Cardiac septum (tissue), 1 donor: ENCODE data around the gene DENND6A. TPM values are rescaled to one million over a fixed set of nuclear protein-coding genes. Genes with fewer than 3 reads are reported as not detected.
"Not testable (repeated sequence)": the region's sequence is repeated elsewhere in the genome, so short reads cannot be mapped to it uniquely, and the experiment has no call there.

Experiments used
- DNase-seq: peaks from one replicate; pipeline ENCODE4 v3.0.0-alpha.2; 2020; ENCODE audit warnings: low spot score
- intact Hi-C: fragments of 100-400 bp; cut with DNase I; formaldehyde crosslinking; loops from one replicate; pipeline ENCODE4 v1.14.0; 2022
- long read RNA-seq: library from polyadenylated mRNA; unstranded; transcript quantifications from one replicate; pipeline ENCODE4 v2.0.0, GENCODE V29; 2021
- total RNA-seq: library from RNA; stranded (reverse); fragmentation: NEBNext Ultra II Directional; extraction: Animal tissue kit (Norgen Biotek cat#: 25700); gene quantifications from one replicate; pipeline ENCODE4 v1.2.1, GENCODE V29; 2021
- donor health status: DM: no; HTN: no; CAD: no.

Gene DENND6A, protein sequence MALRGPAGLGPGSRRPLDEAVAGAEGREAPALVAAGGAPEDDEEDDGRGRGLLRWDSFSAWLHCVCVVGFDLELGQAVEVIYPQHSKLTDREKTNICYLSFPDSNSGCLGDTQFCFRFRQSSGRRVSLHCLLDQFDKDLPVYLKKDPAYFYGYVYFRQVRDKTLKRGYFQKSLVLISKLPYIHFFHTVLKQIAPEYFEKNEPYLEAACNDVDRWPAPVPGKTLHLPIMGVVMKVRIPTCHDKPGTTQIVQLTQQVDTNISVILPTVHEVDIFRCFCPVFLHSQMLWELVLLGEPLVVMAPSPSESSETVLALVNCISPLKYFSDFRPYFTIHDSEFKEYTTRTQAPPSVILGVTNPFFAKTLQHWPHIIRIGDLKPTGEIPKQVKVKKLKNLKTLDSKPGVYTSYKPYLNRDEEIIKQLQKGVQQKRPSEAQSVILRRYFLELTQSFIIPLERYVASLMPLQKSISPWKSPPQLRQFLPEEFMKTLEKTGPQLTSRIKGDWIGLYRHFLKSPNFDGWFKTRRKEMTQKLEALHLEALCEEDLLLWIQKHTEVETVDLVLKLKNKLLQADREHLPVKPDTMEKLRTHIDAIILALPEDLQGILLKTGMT
- 22.1 TPM for total RNA-seq
- long read RNA-seq, partial matches to known transcripts, result 2 of 8 reads
- long read RNA-seq, other reads (novel, unspliced or antisense), result 6 of 8 reads

DNA sequence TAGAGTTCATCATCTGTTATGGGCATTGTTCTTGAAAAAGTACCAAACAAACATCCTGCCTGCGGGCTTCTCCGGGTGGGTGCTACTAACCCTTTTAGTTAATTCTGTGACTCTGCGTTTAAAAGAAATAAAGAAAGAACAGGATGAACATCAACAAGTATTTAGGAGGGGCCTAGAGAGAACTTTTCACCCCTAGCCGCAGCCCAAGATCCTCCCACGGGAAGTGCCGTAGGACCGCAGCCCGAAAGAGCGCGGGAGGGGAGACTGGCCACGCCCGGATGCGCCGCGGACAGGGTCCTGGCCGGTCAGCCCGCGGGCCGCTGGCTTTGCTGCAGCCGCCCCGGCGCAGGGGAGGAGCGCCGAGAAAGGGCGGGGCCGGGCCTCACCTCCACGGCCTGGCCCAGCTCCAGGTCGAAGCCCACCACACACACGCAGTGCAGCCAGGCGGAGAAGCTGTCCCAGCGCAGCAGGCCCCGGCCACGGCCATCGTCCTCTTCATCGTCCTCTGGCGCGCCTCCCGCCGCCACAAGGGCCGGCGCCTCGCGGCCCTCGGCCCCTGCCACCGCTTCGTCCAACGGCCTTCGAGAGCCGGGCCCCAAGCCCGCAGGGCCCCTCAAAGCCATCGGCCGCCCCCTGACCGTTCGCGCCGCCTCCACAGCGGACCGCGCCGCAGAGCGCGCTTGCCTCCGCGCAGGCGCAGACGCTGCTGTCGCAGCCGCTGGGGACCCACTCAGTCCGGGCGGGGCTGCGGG, at the start of gene DENND6A:
Gene DENND6A (minus strand): TSS at position 682 of the 752 bp plus-strand sequence. CDS start 59 bp downstream, at position 623.
- intact Hi-C loops, result loop anchor here (1.0 to 5.0 kb wide), 3 partner anchors 64 to 135 kb away; partner anchors contain the start of genes ARF4, PDE12 and SLMAP
- DNase-seq, result peak; percentile 98

DNA sequence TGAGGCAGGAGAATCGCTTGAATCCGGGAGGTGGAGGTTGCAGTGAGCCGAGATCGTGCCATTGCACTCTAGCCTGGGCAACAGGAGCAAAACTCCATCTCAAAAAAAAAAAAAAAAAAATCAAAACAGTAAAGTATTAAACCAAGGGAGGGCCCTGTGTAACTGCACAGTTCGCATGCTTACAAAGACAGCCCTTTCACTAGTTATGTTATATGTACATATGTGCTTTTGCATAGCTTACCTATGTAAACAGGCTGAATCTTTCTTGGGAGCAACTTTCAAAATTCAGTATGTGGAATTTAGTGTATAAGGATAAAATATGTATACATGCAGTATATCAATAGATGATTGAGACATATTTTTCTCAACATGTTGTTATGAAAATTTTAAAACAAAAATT, 47.1 kb upstream of the DENND6A start:
- no peak for DNase-seq
- intact Hi-C loops, result no loop called here

DNA sequence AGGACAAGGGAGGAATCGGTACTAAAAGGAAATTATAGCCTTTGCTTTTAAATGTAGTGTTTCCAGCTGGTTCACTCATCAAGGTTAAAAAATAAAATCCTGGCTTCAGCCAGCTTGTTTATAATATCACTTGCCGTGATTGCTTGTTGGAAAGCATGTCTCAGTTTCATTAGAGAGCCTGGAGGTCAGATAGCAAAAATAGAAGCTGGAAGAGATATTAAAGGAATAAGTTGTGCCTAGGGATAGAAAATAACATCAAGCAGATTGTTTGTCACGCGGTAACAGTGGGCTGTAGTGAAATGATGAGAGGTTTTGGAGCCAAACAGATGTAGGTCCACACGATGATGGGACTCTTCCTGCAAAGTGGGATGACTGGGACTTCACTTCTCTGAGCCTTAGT, 45.5 kb upstream of the DENND6A start:
- DNase-seq, result no peak
- intact Hi-C loops, result no loop called here

DNA sequence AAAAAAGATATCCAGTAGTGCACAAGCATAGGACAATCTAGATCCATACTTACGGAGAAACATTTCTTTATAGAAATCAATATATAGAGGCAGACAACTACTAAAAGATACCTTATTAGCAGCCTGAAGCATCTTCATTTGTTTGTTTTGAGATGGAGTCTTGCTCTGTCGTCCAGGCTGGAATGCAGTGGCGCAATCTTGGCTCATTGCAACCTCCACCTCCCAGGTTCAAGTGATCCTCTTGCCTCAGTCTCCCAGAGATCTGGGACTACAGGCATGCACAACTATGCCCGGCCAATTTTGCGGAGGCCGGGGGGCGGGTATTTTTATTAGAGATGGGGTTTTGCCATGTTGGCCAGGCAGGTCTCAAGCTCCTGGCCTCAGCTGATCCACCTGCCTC, 45.0 kb upstream of the DENND6A start:
- DNase-seq, result no peak
- intact Hi-C loops, result no loop called here

DNA sequence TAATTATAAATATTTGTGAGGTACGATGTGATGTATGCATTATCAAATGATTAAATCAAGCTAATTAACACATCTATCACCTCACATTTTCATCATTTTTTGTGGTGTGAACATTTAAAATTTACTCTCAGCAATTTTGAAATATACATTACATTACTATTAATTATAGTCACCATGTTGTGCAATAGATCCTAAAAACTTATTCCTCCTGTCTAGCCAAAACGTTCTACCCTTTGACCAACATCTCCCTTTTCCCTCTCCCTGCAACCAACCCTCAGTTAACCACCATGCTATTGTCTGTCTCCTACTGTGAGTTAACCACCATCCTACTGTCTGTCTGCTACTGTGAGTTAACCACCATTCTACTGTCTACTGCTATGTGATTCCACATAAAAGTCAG, 42.5 kb upstream of the DENND6A start:
- DNase-seq, result no peak
- intact Hi-C loops, result no loop called here

DNA sequence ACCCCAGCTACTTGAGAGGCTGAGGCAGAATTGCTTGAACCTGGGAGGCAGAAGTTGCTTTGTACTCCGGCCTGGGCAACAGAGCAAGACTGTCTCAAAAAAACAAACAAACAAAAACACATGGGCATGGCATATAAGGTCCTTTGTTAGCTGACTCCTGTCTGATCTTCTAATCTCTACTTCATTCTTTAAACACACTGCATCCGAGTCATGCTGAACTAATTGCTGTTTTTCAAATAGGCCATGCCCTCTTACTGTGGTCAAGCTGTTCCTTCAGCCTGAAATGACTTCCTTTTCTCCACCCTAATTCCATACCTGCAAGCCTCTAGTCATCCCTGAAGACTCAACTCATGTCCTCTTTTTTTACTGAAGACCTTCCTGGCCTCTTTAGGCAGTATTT, 40.9 kb upstream of the DENND6A start:
- no peak for DNase-seq
- intact Hi-C loops, result no loop called here

DNA sequence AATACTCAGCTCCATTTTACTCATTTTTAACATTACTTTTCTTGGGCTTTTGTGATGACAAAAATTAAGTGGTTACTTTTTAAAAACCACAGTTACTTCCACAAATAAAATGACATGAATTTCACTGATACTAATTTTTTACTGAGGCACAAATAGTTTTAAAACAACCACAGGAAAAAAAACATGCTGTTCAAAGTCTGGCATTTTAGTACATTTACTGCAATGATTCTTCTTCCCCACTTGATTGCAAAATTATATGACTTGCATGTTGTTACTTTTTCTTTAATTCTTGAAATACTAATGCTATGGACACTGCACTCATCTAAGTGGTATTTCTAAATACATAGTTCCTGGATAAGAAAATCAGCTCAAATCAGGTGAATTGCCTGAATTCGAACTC, 38.4 kb upstream of the DENND6A start:
- intact Hi-C loops, result no loop called here
- no peak for DNase-seq

DNA sequence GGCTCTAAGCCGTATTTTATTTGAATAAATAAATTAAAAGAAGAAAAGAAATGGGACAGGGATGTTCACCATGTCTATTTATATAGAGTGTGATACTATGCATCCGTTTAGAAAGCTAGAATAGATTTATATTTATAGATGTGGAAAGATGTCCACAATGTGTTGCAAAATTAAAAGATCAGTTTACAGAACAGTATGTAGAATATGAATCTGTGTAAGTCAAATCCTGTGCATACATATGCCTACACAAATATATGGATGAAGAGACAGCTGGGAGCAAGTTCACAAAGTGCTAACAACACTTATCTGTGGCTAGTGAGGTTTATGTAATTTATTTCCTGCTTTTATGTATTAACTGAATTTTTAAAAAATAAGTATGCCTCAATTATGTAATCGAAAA, 37.8 kb upstream of the DENND6A start:
- intact Hi-C loops, result no loop called here
- DNase-seq, result no peak

DNA sequence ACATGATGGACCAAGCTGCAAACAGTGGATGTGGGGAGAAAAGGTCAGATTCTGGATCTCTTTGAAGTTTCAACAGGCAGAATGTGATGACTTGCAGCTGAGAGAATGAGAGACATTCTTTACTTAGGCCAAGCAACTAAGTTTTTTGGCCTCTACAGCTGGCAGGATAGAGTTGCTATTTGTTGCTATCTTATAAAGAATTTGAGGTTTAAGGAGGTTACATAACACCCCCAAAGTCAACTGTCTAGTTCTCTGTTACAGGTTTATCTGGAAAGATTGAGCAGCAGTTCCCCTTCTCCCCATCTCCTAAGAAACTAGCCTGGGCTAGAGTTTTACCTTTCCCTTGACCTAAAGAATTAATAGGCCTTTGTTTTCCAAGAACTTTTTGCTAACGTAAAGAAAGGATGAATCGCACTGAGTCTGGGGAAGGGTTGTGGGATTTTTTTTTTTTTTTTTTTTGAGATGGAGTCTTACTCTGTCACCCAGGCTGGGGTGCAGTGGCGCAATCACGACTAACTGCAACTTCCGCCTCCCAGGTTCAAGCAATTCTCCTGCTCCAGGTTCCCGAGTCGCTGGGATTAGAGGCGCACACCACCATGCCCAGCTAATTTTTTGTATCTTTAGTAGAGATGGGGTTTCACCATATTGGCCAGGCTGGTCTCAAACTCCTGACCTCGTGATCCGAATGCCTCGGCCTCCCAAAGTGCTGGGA, 36.6 kb upstream of the DENND6A start:
- intact Hi-C loops, result no loop called here
- DNase-seq, result no peak

DNA sequence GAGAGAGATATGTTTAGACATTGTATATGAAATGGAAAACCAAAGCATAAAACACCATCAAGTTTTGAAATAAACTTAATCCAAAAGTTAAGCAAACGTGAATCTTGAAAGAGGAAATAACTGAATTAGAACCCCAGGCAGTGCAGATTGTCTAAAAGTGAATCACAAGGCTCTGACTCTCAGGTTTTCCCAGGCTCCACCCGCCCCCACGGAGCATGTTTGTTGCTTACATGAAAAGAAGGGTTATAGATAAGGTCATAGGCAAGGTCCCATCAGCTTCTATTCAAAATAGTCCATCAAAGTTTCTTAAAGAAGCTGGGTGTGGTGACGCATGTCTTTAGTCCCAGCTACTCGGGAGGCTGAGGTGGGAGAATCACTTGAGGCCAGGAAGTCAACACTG, 34.2 kb upstream of the DENND6A start:
- intact Hi-C loops, result no loop called here
- DNase-seq, result no peak

DNA sequence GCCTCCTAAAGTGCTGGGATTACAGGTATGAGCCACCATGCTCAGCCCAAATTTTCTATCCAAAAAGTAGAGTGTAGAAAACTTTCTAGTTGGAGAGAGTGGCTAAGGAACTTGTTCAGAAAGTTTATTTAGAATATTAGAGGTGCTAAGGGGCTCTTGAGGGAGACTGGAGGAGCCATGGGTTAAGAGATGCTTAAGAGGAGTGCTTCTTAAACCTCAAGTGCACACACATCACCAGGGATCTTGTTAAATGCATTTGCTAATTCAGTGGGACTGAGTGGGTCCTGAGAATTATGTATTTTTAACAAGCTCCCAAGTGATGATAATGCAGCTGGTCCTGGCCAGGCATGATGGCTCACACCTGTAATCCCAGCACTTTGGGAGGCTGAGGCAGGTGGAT, 33.5 kb upstream of the DENND6A start:
- intact Hi-C loops, result no loop called here
- no peak for DNase-seq

DNA sequence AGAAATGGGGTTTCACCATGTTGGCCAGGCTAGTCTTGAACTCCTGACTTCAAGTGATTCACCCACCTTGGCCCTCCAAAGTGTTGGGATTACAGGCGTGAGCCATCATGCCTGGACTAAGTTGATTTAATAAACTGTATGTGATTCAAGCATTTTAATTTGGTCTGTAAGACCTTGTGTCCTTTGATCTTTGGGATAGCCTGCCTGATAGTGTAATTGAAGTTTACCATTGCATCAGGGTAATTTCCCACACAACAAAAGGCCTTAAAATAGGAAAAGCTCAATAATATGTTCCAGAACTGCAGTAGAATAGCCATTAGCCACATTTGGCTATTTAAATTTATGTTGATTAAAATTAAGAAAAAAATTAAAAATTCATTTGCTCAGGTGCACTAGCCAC, 25.2 kb upstream of the DENND6A start:
- DNase-seq, result no peak
- intact Hi-C loops, result no loop called here

DNA sequence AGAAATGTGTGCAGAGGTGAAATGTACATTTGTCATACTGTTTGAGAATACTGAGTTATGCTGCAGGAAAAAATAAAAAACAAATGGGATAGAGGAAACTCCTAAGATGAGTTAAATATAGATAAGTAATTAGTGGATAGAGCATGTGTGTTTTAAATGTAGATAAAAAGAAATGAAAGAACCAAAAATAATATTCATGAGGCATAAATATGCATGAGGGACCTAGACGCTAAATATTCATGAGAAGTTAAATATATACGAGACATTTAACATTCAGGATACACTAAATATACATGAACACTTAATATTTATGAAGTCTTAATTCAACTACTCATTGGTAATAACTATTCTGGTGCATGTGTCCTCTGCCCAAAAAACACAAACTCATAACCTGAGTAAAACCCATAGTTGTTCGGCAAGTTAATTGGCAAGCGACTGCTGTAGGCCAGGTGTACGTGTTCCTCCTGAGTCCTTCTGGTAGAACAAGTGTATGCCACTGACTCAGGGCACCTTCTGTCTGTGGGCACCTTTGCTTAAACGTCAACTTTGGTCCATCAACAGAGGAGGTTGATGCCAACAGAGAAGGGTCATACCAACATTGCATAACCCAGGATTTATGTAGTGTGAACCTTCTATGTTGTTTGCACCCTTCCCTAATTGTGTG, 24.5 kb upstream of the DENND6A start:
- DNase-seq, result no peak
- intact Hi-C loops, result no loop called here

DNA sequence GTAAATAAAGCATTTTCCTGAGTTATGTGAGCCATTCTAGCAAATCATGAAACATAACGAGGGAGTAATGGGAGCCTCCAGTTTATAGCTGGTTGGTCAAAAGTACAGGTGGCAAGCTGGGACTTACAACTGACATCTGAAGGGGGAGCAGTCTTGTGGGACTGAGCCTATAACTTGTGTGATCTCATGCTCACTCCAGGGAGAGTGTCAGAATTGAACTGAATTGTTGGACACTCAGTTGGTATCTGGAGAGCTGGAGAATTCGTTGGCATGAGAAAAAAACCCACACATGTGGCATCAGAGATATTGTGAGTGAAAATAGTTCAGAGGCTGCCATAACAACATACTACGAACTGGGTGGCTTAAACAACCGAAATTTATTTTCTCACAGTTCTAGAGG, 22.8 kb upstream of the DENND6A start:
- intact Hi-C loops, result no loop called here
- no peak for DNase-seq

DNA sequence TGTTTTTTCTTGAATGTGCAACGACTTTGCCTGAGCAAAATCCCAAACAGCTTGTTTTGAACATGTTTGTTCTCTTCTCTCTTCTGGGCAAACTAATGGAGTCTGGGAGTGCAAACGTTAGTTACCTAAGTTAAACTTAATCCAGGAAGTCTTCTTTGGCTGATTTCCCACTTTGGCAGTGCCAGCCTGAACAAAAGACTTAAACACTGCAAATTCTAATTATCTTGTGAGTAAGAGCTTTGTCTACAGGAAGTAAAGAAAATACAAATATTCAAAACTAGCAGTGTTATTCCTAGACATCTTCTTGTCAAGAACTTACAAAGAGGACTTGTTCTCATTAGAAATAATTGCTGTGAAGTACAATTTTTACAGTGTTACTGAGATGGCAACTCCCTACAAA, 16.7 kb upstream of the DENND6A start:
- intact Hi-C loops, result no loop called here
- DNase-seq, result no peak

DNA sequence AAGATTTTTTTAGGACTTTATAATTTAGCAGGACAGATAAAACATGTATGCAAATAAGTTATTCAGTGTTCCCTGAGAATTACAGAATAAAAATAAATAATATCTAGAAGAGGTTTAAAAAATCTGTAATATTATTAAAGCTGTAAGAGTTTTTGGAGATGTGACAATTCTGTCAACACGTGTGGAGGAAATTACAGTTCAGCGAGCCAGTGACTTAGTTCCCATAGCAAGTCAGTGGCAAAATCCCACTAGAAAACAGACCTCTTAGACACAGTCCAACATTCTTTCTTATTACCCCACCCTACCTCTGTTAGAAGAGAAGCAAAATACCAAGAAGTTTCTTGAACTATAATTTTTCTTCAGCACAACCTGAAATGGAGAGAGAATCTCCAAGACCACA, 16.2 kb upstream of the DENND6A start:
- intact Hi-C loops, result no loop called here
- DNase-seq, result no peak

DNA sequence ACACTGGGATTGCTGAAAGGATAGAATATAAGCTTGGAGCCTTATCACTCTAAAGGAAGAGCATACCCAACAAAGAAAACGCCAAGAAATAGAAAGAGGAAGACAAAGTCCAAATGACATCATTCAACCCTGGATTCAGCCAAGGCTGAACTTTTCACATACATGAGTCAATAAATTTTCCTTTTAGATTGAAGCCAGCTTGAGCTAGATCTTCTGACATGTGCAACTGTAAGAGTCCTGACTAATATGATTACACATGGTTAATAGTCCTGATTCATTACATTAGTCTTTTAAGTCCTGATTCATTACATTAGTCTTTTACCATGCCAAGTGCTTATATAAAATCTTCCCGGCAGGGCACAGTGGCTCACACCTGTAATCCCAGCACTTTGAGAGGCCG, 13.6 kb upstream of the DENND6A start:
- intact Hi-C loops, result no loop called here
- DNase-seq, result no peak

DNA sequence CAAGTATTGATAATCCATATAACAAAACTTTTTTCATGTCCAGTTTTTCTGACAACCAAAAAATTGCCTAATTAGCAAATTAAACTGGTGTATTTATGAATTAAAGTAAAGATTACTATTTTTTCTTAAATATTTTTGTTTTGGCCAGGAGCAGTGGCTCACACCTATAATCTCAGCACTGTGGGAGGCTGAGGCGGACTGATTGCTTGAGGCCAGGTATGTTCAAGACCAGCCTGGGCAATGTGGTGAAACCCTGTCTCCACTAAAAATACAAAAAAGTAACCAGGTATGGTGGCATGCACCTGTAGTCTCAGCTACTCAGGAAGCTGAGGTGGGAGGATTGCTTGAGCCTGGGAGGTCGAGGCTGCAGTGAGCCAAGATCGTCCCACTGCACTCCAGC, 12.5 kb upstream of the DENND6A start:
- intact Hi-C loops, DNase-seq: not testable (repeated sequence)

DNA sequence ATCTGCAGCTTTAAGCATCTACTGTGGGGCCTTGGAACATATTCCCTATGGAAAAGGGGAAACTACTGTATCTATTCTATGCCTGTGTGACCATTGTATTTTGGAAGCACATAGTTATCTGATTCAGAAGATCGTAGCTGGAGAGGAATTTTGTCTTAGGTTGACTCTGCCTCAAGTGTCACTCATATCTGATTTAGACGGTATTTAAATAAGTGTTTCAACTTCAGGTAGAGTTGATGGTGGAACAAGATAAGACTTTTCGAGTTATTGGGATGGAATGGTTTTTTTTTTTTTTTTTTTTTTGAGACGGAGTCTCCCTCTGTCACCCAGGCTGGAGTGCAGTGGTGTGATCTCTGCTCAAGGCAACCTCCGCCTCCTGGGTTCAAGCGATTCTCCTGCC, 8.9 kb upstream of the DENND6A start:
- intact Hi-C loops, result no loop called here
- DNase-seq, result no peak
